WTC11 (cell line): ENCODE results near the gene PCSK5. TPM values are rescaled to one million over a fixed set of nuclear protein-coding genes. Genes with fewer than 3 reads are reported as not detected.
A peak's percentile ranks its signal among the peaks of the same experiment; 100 is the strongest.

Experiments
- ATAC-seq: fragments of 200-7000 bp; cut with Tn5 transposase; 2 replicates; pipeline ENCODE4 v1.10.0; 2021; ENCODE audit warnings: mild to moderate bottlenecking, moderate library complexity
- CTCF ChIA-PET: fragments of 300-600 bp; sonication (Branson Sonifier 250); formaldehyde crosslinking; loops from one replicate; lab custom pipeline; 2021; ENCODE audit warnings: antibody characterized with exemption; lab: Charles Lee
- POLR2A ChIA-PET: fragments of 350-600 bp; sonication (Branson Sonifier 250); formaldehyde crosslinking; loops from one replicate; lab custom pipeline; 2021; ENCODE audit warnings: antibody characterized with exemption; lab: Charles Lee
- DNase-seq: peaks from one replicate; pipeline ENCODE4 v3.0.0; 2021; ENCODE audit warnings: low spot score
- H3K27ac Mint-ChIP-seq: 2 replicates; pipeline ENCODE4 v1.8.0; 2021; ENCODE audit warnings: mixed read lengths
- H3K27me3 Mint-ChIP-seq: 2 replicates; pipeline ENCODE4 v1.8.0; 2021; ENCODE audit warnings: low read depth, mild to moderate bottlenecking, moderate library complexity, mixed read lengths
- H3K36me3 Mint-ChIP-seq: 2 replicates; pipeline ENCODE4 v1.8.0; 2021; ENCODE audit warnings: mixed read lengths
- H3K4me1 Mint-ChIP-seq: 2 replicates; pipeline ENCODE4 v1.8.0; 2022; ENCODE audit warnings: mixed read lengths
- H3K4me3 Mint-ChIP-seq: 2 replicates; pipeline ENCODE4 v1.8.0; 2021; ENCODE audit warnings: mild to moderate bottlenecking, moderate library complexity, mixed read lengths
- H3K9me3 Mint-ChIP-seq: 2 replicates; pipeline ENCODE4 v1.8.0; 2021; ENCODE audit warnings: mixed read lengths
- CREM ChIP-seq: sonication (generic); formaldehyde crosslinking; IDR thresholded peaks from 2 replicates; pipeline ENCODE4 v1.8.1; 2022; ENCODE audit warnings: mild to moderate bottlenecking, missing genetic modification reagents, moderate library complexity
- EMX1 ChIP-seq: fragments of 250-450 bp; sonication (Bioruptor Pico); IDR thresholded peaks from 2 replicates; pipeline ENCODE4 v1.8.0; 2021; ENCODE audit warnings: mild to moderate bottlenecking
- ESRRA ChIP-seq: sonication (generic); formaldehyde crosslinking; IDR thresholded peaks from 2 replicates; pipeline ENCODE4 v1.8.1; 2022; ENCODE audit warnings: mild to moderate bottlenecking, missing genetic modification reagents, borderline replicate concordance
- FOXP4 ChIP-seq: sonication (generic); formaldehyde crosslinking; IDR thresholded peaks from 2 replicates; pipeline ENCODE4 v1.8.0; 2022; ENCODE audit warnings: mild to moderate bottlenecking, missing genetic modification reagents
- GRHL2 ChIP-seq: fragments of 250-450 bp; sonication (Bioruptor Pico); IDR thresholded peaks from 2 replicates; pipeline ENCODE4 v1.8.0; 2022; ENCODE audit warnings: mild to moderate bottlenecking, moderate library complexity; ENCODE audit not compliant: insufficient replicate concordance, severe bottlenecking
- MYBL2 ChIP-seq: sonication (generic); formaldehyde crosslinking; IDR thresholded peaks from 2 replicates; pipeline ENCODE4 v1.8.1; 2023; ENCODE audit warnings: mild to moderate bottlenecking, moderate library complexity, missing genetic modification reagents
- NFYB ChIP-seq: sonication (generic); formaldehyde crosslinking; conservative IDR thresholded peaks from 2 replicates; pipeline ENCODE4 v1.8.0; 2022; ENCODE audit warnings: low read depth, missing genetic modification reagents
- NR2C2 ChIP-seq: sonication (generic); formaldehyde crosslinking; IDR thresholded peaks from 2 replicates; pipeline ENCODE4 v1.8.0; 2022; ENCODE audit warnings: mild to moderate bottlenecking, missing genetic modification reagents
- NR3C1 ChIP-seq: sonication (generic); formaldehyde crosslinking; conservative IDR thresholded peaks from 2 replicates; pipeline ENCODE4 v1.8.1; 2023; ENCODE audit warnings: low read depth, mild to moderate bottlenecking, missing genetic modification reagents
- RELA ChIP-seq: sonication (generic); formaldehyde crosslinking; IDR thresholded peaks from 2 replicates; pipeline ENCODE4 v1.8.1; 2022; ENCODE audit warnings: missing genetic modification reagents, mild to moderate bottlenecking, borderline replicate concordance
- RORB ChIP-seq: fragments of 250-450 bp; sonication (Bioruptor Pico); IDR thresholded peaks from 2 replicates; pipeline ENCODE4 v1.9.0; 2021; ENCODE audit warnings: mild to moderate bottlenecking
- SOX15 ChIP-seq: fragments of 250-450 bp; sonication (Bioruptor Pico); IDR thresholded peaks from 2 replicates; pipeline ENCODE4 v1.9.0; 2021; ENCODE audit warnings: mild to moderate bottlenecking
- ZNF121 ChIP-seq: sonication (generic); formaldehyde crosslinking; IDR thresholded peaks from 2 replicates; pipeline ENCODE4 v1.8.0; 2023; ENCODE audit warnings: missing genetic modification reagents
- ZNF219 ChIP-seq: sonication (generic); formaldehyde crosslinking; IDR thresholded peaks from 2 replicates; pipeline ENCODE4 v1.8.0; 2023; ENCODE audit warnings: missing genetic modification reagents, mild to moderate bottlenecking, borderline replicate concordance
- ZNF317 ChIP-seq: sonication (generic); formaldehyde crosslinking; IDR thresholded peaks from 2 replicates; pipeline ENCODE4 v1.8.1; 2023; ENCODE audit warnings: low read depth, mild to moderate bottlenecking, moderate library complexity, missing genetic modification reagents, borderline replicate concordance
- ZNF396 ChIP-seq: fragments of 250-450 bp; sonication (Bioruptor Pico); IDR thresholded peaks from 2 replicates; pipeline ENCODE4 v1.8.0; 2021; ENCODE audit warnings: mild to moderate bottlenecking, moderate library complexity, borderline replicate concordance
- ZNF423 ChIP-seq: fragments of 250-450 bp; sonication (Bioruptor Pico); IDR thresholded peaks from 2 replicates; pipeline ENCODE4 v2.1.2; 2022; ENCODE audit warnings: mild to moderate bottlenecking, moderate library complexity
- total RNA-seq: library from RNA; stranded (reverse); gene quantifications from 3 replicates; pipeline ENCODE4 v1.2.3, GENCODE V29; 2021
- TF ChIP-seq, protein P1 (sequence below): sonication (generic); formaldehyde crosslinking; IDR thresholded peaks from 2 replicates; pipeline ENCODE4 v1.8.1; 2022; ENCODE audit warnings: low read depth, mild to moderate bottlenecking, moderate library complexity, missing genetic modification reagents, borderline replicate concordance
- TF ChIP-seq, protein P2 (sequence below): fragments of 200-600 bp; IDR thresholded peaks from 2 replicates; pipeline ENCODE4 v1.8.0; 2022; ENCODE audit warnings: antibody characterized with exemption
- TF ChIP-seq, protein P3 (sequence below): sonication (generic); formaldehyde crosslinking; IDR thresholded peaks from 2 replicates; pipeline ENCODE4 v1.8.1; 2022; ENCODE audit warnings: mild to moderate bottlenecking, moderate library complexity, missing genetic modification reagents
- TF ChIP-seq, protein P4 (sequence below): sonication (generic); formaldehyde crosslinking; IDR thresholded peaks from 2 replicates; pipeline ENCODE4 v1.8.1; 2022; ENCODE audit warnings: low read depth, missing genetic modification reagents, borderline replicate concordance

The PCSK5 gene
- total RNA-seq, 1 experiment from 2014 or later, result 30.6 TPM

DNA sequence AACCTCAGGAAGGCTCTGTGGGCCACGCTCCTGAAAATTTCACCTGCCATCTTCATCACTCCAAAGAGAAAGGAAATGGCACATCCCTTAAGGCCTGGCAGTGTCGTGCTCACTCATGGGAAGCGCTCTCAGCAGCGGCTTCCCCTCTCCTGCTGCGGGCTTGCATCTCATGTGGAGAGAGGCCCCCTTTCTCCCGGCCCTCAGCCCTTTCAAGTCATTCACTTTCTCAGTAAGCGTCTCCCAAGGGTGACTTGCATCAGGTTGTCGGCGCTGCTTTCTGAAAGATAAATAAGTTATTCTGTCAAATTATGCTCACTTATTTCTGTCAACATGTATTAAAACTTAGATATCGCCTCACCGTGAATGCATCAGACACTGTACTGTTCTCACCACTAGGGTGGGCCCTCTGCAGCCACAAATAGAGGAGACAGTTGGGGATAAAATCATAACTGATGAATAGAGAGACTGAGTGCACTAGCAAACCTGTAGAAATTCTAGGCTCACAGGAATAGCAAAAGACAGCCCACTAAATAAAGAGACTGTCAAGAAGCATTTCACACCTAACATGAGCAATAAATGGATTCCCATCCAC is 329.2 kb downstream of the PCSK5 start:
- ATAC-seq, result peak; percentile 71
- H3K4me3 Mint-ChIP-seq, result no peak overlapping the region

GRCh38 chr9:76221423-76221822 is 330.9 kb downstream of the PCSK5 start:
- TF ChIP-seq FOXP4 (CRISPR knock-in tag) (no peak), MYBL2 (CRISPR knock-in tag) (no peak), CREM (CRISPR knock-in tag) (no peak), ZNF219 (CRISPR knock-in tag) (no peak), ESRRA (CRISPR knock-in tag) (no peak), GRHL2 (no peak), RELA (no peak), ZNF396 (no peak), RORB (CRISPR knock-in tag) (no peak), SOX15 (CRISPR knock-in tag) (no peak)
- TF ChIP-seq, protein P1, sequence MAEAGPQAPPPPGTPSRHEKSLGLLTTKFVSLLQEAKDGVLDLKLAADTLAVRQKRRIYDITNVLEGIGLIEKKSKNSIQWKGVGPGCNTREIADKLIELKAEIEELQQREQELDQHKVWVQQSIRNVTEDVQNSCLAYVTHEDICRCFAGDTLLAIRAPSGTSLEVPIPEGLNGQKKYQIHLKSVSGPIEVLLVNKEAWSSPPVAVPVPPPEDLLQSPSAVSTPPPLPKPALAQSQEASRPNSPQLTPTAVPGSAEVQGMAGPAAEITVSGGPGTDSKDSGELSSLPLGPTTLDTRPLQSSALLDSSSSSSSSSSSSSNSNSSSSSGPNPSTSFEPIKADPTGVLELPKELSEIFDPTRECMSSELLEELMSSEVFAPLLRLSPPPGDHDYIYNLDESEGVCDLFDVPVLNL (CRISPR knock-in tag), result no peak
- Mint-ChIP-seq H3K4me3 (no peak overlapping the region), H3K27ac (no peak overlapping the region; the same call in 1 of the 2 replicates), H3K9me3 (no peaks in the 10 kb centered on the region), H3K4me1 (peaks cover 9% of the 10 kb centered on the region), H3K36me3 (no peaks in the 10 kb centered on the region), H3K27me3 (no peaks in the 10 kb centered on the region)
- ATAC-seq (no peak), DNase-seq (no peak)
- CTCF ChIA-PET, result no interaction called here
- POLR2A ChIA-PET, result no interaction called here

More for the DNA sequence above, 329.2 kb downstream of the PCSK5 start:
- Mint-ChIP-seq H3K27me3 (no peaks in the 10 kb centered on the region), H3K4me1 (peaks cover 9% of the 10 kb centered on the region), H3K9me3 (0 out of 2 replicates have a peak, but pooled peaks cover 4% of the 10 kb centered on the region), H3K27ac (no peak overlapping the region), H3K36me3 (no peaks in the 10 kb centered on the region)
- ChIA-PET CTCF (interaction anchor here (0.5 to 1.1 kb wide), 4 partner anchors 25 to 88 kb away, joined by 3 to 8 read pairs (median 4); no protein-coding TSS in a partner anchor), POLR2A (no interaction called here)
- DNase-seq, result no peak
- TF ChIP-seq, protein P2, sequence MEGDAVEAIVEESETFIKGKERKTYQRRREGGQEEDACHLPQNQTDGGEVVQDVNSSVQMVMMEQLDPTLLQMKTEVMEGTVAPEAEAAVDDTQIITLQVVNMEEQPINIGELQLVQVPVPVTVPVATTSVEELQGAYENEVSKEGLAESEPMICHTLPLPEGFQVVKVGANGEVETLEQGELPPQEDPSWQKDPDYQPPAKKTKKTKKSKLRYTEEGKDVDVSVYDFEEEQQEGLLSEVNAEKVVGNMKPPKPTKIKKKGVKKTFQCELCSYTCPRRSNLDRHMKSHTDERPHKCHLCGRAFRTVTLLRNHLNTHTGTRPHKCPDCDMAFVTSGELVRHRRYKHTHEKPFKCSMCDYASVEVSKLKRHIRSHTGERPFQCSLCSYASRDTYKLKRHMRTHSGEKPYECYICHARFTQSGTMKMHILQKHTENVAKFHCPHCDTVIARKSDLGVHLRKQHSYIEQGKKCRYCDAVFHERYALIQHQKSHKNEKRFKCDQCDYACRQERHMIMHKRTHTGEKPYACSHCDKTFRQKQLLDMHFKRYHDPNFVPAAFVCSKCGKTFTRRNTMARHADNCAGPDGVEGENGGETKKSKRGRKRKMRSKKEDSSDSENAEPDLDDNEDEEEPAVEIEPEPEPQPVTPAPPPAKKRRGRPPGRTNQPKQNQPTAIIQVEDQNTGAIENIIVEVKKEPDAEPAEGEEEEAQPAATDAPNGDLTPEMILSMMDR, result peak; percentile 25; the same call in 1 of the 2 replicates
- TF ChIP-seq, protein P3, sequence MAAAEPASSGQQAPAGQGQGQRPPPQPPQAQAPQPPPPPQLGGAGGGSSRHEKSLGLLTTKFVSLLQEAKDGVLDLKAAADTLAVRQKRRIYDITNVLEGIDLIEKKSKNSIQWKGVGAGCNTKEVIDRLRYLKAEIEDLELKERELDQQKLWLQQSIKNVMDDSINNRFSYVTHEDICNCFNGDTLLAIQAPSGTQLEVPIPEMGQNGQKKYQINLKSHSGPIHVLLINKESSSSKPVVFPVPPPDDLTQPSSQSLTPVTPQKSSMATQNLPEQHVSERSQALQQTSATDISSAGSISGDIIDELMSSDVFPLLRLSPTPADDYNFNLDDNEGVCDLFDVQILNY (CRISPR knock-in tag), result no peak
- peak; percentile 65; the same call in 1 of the 2 replicates for TF ChIP-seq ZNF423 (CRISPR knock-in tag)

GRCh38 chr9:76223749-76224340 is 333.4 kb downstream of the PCSK5 start:
- CTCF ChIA-PET, result no interaction called here
- no peak for DNase-seq
- ATAC-seq, result no peak
- TF ChIP-seq ZNF317 (CRISPR knock-in tag) (no peak), NR3C1 (CRISPR knock-in tag) (no peak), ZNF219 (CRISPR knock-in tag) (no peak), ZNF121 (CRISPR knock-in tag) (no peak), RORB (CRISPR knock-in tag) (no peak), NR2C2 (CRISPR knock-in tag) (no peak), GRHL2 (no peak), NFYB (CRISPR knock-in tag) (no peak), EMX1 (no peak)
- TF ChIP-seq, protein P4, sequence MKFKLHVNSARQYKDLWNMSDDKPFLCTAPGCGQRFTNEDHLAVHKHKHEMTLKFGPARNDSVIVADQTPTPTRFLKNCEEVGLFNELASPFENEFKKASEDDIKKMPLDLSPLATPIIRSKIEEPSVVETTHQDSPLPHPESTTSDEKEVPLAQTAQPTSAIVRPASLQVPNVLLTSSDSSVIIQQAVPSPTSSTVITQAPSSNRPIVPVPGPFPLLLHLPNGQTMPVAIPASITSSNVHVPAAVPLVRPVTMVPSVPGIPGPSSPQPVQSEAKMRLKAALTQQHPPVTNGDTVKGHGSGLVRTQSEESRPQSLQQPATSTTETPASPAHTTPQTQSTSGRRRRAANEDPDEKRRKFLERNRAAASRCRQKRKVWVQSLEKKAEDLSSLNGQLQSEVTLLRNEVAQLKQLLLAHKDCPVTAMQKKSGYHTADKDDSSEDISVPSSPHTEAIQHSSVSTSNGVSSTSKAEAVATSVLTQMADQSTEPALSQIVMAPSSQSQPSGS (CRISPR knock-in tag), result no peak
- TF ChIP-seq, protein P3 (CRISPR knock-in tag), result no peak
- TF ChIP-seq, protein P1 (CRISPR knock-in tag), result no peak
- Mint-ChIP-seq H3K4me3 (no peak overlapping the region), H3K27me3 (no peaks in the 10 kb centered on the region), H3K9me3 (no peaks in the 10 kb centered on the region), H3K27ac (no peak overlapping the region), H3K4me1 (peaks cover 8% of the 10 kb centered on the region), H3K36me3 (no peaks in the 10 kb centered on the region)
- POLR2A ChIA-PET, result no interaction called here
